Lower leg skin (tissue), 3 donors: ENCODE measurements around the gene CALHM2.

Experiments
- CTCF ChIP-seq, 3 donors: fragments of 450-650 bp; IDR thresholded peaks; one replicate each; pipeline ENCODE4 v1.5.1; 2016; ENCODE audit warnings: antibody characterized with exemption in 3 of 3, mild to moderate bottlenecking in 3 of 3, moderate library complexity in 2 of 3
- POLR2A ChIP-seq, 2 donors: fragments of 450-650 bp; IDR thresholded peaks; one replicate each; pipeline ENCODE4 v1.6.1; 2016 to 2017; ENCODE audit warnings: antibody characterized with exemption in 2 of 2, mild to moderate bottlenecking in 1 of 2, moderate library complexity in 1 of 2

GRCh38 chr10:103441611-103442010 lies 10.6 kb downstream of the CALHM2 start:
- TF ChIP-seq CTCF (IDR thresholded peaks at IDR 0.05) = no peak
- no peak for TF ChIP-seq POLR2A (IDR thresholded peaks at IDR 0.05)
